Kidney tubule cell (primary cell): ENCODE results near the gene PCNX2.

Source experiments
- DNase-seq: peaks from one replicate; pipeline ENCODE4 v3.0.0-alpha.2; 2018; ENCODE audit warnings: low spot score

Gene PCNX2

DNA sequence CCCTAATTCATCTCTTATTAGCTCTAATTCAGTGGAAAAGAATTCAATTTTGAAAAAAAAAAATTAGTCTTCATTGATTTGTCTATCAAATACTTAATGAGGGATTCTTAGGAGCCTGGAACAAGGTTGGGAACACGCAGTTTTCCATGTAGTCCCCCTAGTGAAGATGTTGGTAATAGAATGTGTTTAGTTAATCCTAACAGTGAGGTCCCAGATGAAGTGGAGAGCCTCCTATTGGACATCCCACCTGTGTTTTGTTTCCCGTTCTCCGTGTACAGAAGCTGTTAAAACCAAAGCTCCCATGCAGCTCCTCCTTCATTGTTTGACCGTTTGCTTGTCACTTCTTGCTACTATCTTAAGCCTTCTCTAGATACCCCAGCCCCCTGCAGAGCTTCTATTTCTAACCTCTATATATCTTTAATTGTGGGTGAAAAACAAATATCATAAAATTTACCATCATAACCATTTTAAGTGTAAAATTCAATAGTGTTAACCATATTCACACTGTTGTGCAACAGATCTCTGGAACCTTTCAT lies 67.5 kb downstream of the PCNX2 start:
- DNase-seq = no peak

DNA sequence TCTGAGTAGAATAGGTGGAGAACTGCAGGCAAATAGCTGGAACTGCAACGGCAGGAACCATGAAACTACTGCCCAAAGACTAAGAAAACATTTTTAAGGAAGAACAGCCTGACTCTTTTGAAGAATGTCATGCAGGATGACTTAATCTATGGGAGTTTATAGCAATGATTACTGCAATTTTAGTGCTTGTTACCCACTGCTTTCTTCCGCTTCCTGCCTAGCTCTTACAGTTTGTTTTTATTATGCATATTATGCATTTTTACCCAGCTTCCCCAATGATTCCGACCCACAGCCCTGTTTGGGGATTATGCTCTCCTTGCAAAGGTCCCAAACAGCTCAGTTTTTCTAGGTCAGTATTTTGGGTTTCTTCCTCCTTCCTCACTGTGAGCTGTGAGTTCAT lies 71.2 kb downstream of the PCNX2 start:
- no peak for DNase-seq

DNA sequence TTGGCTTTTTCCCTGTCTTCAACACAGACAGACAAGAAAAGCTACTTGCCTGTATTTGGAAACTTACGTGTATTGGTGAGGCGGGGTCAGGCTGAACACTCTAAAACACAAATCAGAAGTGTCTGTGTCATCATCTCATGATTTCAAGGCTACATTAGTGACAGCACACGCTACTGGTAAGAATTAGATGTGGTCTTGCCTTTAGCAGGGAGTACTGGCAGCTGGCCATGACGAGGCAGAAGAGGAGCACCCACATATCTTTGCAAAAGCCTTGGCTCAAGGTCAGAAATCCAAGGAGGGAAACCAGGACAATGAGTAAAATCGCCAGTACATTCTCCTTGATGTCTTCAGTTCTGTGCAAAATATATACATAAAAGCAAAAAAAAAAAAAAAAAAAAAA lies 77.7 kb downstream of the PCNX2 start:
- no peak for DNase-seq

DNA sequence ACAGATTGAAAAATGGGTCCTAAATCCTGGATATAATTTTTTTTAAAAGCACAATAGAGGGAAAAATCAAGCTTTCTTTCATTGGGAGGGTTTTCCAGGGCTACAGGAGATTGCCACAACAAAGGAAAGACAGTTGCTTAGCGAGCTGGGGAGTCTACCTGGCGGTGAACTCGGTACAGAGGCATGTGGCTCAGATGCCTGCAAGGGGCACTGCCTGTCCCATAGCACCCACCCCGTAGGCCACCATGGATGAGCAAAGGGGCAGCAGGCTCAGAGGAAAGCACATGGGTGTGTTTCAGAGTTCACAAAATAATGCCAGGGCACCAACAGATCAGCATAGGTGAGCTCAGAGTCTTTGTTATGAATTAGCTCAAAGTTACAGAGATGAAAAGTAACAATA lies 79.5 kb downstream of the PCNX2 start:
- DNase-seq = no peak

DNA sequence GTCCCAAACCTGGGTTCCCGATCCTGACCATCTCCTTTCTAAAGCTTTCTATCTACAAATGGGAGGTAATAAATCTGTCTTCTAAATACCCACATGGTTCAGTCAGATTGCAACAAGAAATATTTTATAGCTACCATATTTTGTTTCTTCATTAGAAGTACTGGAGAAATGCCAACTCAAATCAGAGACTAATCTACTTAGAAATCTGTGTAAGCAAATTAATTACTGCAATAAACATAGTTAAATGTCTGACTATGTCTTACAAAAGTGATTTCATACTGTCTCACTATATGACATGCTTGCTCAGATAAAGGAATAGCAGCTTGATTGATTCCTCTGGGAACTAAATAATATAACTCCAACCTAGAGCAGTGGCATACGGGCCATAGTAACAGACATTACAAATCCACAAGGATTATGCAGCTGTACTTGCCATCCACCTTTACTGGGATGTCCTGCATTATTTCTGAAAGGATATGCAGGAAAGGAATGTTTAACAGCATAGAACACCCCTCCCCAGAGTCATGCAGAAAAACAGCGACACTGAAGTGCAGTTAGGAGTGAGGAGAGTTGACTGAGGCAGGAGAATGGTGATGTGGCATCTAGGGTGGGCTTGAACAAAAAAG lies 80.3 kb downstream of the PCNX2 start:
- DNase-seq = no peak

DNA sequence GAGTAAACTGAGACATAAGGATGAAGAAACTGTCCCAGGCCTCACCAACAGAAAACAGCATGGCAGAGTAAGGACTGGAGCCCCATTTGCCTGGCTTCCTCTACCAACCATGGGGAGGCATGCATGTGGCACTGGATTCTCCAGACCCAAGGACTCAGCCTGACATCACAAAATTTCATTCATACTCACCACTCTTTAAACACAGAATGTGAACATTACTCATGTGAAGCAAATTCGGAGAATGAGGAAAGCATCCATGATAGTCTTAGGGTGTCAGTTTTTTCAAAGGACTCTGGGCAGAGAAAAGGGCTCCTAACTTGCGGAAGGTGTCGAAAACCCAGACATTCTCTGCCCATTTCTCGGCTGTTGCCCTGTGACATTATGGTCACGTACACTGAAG lies 83.9 kb downstream of the PCNX2 start:
- DNase-seq = peak; percentile 52

DNA sequence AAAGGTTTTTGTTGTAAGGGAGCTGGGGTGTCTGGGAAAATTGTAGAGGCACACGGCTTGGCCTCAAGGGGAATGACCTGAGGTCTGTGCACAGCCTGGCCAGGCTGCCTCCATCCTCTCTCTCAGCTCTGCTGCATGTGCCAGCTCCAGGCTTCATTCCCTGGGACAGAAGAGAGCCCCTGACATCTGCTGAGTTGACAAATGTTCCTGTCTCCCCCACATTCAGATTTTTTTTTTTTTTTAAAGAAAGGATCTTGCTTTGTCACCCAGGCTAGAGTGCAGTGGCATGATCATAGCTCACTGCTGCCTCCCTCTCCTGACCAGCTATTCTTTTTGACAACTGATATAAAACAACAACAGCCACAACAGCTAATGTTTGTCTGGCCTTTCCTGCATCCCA lies 84.4 kb downstream of the PCNX2 start:
- no peak for DNase-seq

DNA sequence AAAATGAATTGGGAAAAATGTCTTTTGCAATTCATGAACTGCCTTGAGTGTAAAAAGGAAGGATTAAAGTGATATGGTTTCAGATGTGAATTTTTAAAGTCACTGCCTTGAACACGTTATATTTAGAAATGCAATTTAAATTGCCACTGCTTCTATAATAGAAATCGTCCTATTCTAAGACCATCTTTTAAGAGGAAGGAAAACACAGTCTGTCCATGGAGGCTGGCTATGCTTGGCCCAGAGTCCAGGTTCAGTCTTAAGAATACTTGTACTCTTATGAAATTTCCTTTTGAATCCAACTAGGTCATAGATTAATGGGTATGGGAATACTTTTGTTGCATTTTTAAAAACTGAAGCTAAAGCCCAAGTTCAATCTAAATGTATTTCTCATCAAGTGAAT lies 86.0 kb downstream of the PCNX2 start:
- DNase-seq = no peak

DNA sequence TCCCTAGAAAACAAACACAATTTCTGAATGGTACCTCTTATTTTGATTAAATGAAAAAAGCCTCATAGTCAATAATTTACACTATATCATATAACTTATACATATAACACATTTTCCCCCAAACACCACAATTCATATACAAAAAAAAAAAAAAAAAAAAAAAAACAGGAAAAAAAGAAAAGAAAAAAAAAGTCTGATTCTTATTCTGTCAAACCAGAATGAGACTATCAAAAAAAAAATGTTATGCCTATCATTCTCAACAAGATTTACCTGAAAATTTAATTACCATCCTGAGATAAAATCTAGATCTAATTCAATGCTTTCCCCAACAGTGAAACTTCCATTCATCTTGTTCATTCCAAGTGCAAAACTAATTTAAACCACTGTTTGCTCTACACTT lies 86.8 kb downstream of the PCNX2 start:
- DNase-seq = no peak

DNA sequence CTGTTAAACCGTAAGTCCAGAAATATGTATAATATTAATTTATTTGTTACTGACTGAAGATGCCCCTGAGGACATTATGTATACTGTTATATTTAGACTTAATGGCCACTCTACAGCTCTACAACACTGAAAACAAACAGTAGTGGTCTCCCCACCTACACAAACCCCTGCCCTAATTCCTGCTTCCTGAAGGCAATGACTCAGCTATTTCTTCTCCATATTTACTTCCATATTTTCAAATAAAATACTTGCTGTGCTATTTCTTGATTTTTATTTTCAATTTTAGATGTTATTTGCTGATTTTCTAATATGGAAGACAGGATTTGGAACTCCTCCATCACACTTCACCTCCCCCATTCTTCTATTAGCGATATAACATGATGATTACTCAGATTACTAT lies 97.6 kb downstream of the PCNX2 start:
- DNase-seq = no peak

DNA sequence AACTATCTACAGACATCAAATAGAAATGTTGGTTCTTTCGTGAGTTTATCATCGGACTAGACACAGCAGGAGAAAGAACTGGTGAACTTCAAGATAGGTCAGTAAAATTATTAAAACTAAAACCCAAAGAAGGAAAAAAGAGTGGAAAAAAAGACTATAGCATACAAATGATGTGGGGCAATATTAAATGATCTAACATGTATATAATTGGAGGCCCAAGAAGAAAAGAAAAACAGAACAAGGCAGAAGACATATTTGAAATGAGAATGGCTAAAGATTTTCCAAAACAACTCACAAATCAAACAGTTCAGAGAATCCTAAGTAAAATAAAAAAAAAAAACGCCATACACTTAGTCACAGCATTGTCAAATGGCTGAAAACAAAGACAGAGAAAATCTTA lies 101.8 kb downstream of the PCNX2 start:
- DNase-seq = no peak

DNA sequence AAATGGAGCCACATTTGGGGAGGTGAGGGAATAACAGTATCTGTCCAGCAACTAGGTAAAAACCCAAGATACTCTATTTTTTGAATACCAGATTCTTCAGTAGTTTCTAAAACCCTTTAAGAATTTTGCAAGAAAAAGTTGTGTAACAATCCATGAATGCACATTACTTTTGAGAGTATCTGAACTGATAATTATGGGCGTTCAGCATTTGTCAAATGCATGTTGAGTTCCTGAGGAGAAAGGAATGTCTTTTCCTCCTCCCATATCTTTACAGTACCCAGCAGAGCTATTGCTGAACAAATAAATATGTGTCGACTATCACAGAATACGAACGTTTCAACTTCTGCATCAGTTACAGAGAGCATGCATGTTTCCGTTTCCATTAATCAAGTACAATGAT lies 104.5 kb downstream of the PCNX2 start:
- no peak for DNase-seq

DNA sequence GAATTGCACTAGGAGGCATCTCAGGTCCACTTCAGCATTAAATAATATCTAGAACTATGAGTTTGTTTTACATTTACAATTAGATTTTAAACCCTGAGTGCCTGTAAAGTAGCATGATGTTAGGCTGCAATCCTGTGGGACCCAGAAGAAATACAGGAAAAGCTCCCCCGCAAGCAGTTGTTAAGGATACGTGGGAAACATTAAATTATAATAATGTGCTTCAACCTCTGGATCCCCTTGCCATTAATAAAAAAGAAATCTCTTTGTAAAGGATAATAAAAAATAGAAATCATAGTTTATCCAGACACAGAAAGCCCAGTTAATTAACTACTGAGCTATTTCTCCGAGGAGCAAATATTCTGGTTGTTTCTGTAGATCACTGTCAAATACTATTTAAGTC lies 106.0 kb downstream of the PCNX2 start:
- no peak for DNase-seq

DNA sequence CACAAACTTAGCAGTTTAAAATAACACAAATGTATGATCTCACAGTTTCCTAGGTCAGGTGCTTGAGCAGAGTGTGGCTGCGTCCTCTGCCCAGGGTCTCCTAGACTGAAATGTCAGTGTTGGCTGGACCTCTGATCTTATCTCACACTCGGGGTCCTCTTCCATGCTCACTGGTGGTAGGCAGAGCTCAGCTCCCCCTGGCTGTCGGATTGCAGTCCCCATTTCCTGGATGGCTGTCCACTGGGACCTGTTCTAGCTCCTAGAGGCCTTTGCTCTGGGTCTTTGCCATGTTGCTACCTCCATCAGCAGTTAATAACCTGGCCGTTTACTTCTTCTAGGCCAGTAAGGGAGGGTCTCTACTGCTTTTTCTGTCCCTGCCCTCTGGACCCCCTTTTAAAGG lies 107.5 kb downstream of the PCNX2 start:
- no peak for DNase-seq

DNA sequence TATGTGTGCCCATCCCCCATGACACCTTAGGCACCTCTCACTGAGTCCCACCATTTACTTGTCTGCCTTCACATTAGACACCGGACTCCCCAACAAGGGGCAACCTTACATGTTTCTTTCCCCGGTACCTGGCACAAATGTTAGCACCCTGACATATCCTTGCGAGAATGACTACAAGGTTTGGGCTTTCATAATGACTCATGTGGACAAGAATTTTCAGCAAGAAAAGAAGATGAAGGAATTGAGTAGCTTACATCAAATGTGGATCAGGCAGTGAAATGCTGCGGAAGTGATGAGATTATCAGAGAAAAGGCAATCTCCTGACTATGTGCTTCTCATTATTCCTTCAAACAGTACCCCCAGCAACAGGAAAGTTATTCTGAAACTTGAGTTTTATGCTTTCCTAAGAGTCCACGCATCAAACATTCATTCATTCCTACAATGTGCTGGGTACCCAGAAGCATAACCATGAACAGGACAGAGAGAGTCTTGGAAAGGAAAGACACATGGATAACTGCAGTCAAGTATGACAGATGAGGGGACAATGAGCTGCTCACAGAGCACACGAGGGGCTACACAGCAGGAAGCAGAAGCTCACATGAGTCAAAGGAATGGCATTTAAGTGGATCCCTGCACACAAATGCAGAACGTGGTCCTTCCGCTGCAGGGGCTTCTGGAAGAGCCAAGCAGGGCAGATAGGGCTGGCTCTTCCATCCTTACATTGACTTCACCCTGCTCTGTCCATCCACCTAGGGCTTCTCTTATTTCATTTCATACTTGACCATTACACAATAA lies 112.1 kb downstream of the PCNX2 start:
- DNase-seq = peak; percentile 60

DNA sequence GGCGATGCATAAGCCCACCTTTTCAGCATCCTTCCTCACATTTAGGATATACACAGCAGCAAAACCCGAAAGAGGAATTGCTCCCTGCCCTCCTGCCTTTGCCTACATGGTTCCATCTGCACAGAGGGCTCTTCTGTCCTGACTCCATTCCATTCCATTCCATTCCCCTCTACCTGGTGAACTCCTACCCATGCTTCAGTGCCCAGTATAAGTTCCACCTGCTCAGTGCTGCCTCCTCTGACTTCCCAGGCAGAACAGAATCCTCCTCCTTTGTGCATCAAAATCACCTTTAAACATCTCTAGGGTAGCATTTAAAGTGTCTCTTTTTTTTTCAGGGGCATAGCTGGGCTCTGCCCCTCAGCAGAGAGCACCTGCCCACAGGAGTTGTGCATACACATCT lies 112.9 kb downstream of the PCNX2 start:
- DNase-seq = no peak

DNA sequence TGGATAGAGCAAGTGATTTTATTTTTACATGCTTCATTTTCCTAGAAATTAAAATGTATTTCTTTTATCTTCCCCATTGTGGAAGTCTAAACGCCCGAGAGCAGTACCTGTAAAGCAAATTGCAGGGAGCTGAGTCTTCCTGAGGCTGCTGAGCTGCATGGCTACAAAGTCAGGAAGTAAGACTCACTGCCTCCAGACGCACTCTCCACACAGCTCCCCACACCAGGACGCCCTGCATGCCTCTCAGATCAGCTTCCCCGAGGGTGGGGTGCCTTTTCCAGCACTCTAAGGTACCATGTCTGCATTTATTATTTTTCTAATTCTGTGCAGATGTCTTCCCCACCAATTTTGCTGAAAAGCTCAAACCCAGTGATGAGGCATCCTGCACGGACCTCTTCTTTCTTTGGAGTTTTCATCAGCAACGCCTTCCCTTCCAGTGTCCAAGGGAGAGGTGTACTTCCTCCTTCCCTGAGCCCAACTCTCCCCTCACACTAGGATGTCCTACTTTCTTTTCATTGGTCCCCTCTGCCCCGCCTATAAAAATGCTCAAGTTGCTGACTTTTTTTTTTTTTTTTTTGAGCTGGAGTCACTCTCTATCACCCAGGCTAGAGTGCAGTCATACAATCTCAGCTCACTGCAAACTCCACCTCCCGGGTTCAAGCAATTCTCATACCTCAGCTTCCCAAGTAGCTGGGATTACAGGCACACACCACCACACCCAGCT lies 114.7 kb downstream of the PCNX2 start:
- peak; percentile 16 for DNase-seq

DNA sequence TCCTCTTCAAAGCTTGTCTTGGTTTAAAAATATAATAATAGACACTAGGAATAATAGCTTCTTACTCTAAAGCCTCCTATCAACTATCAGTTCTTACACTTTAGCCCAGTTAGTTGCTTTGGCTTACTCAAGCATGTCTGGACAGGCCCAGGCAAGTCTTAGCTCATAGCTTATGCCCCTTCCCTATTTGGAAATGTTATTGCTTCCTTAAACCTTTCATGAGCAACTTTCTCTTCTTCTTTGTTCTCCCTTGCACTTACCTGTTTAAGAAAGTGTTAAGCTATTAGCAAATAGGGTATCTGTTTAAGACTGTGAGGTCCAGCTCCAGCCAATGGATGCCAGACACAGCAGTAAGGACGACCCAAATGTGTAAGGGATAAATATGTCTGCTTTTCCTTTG lies 115.9 kb downstream of the PCNX2 start:
- peak; percentile 74 for DNase-seq

DNA sequence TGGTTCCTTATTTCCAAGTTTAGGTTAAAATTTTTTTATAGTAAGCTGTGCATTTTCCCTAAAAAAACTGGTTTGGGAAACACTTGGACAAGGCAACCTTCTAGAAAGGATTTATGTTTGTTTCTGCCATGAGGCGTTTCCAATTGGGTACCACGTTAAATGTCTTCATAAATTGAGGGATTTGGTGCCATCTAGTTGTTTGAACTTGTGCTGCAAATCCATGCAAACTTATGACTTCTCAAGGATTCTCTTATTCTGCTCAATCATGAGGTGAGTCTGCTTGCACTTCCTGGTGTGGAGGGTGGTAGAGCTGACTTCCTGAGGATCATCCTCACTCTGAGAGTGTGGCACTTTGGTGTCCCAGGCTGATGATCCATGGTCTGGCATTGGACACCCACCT lies 123.3 kb downstream of the PCNX2 start:
- peak; percentile 13 for DNase-seq

DNA sequence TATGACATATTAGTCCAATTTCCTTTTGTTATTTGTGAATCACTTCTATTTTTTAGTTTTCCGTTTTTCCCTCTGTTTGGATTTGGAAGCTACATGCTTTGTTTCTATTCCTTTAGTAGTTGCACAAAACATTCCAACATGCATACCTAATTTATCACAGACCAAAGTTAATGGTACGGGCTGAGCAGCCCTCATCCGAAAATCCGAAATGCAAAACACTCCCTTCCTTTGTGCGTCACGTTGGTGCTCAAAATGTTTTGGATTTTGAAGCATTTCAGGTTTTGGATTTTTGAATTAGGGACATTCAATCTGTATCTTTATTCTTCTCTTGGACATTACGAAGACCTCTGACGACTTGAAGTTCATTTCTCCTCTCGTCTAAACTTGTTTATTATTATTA lies 124.8 kb downstream of the PCNX2 start:
- no peak for DNase-seq

DNA sequence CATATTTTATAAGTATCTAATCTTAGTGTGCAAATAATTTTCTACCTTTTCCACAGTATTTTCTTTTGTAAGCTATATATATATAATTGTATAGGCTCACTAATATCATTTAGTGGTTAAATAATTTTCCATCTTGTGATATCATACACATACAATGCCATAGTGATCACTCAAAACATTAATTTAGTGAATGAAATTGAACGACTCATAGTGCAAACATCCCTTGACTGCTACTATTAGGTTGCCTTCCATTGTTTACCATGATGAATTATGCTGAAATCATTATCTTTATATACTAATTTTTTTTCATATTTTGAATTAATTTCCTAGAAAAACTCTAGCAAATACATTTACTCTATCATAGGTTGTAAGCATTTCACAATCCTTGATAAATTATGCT lies 127.1 kb downstream of the PCNX2 start:
- DNase-seq = no peak

DNA sequence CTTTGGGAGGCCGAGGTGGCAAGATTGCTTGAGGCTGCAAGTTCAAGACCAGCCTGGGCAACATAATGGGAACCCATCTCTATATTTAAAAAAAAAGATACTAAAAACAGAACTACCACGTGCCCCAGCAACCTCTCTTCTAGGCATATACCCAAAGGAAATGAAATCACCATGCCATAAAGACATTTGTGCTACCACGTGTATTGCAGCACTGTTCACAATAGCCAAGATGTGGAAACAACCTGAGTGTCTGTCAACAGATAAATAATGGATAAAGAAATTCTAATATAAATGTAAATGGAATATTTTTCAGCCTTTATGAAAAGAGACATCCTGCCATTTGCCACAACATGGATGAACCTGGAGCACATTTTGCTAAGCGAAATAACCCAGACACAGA lies 128.6 kb downstream of the PCNX2 start:
- no peak for DNase-seq

DNA sequence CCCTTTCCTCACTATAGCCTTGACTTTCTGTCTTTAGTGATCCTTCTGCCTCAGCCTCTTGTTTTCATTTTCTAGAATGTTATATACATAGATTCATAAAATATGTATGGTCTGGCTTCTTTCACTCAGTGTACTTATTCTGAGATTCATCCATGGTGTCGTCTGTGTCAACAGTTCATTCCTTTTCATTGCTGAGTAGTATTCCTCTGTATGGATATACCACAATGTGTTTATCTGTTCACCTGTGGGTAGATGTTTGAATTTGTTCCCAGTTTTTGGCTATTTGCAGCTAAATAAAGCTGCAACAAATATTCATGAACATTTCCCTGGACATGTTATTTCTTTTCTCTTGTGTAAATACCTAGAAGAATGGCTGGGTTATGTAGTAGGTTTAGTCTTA lies 131.8 kb downstream of the PCNX2 start:
- DNase-seq = no peak
